Chondrocyte (in vitro differentiated cells): ENCODE data around the gene IMMP2L. TPM values are rescaled to one million over a fixed set of nuclear protein-coding genes. Genes with fewer than 3 reads are reported as not detected.

Experiments
- DNase-seq: peaks from one replicate; pipeline ENCODE4 v3.0.0; 2021; ENCODE audit warnings: mixed read lengths, low spot score
- H3K27ac Mint-ChIP-seq: one replicate; pipeline ENCODE4 v1.8.0; 2021; ENCODE audit warnings: mild to moderate bottlenecking, moderate library complexity, mixed read lengths; ENCODE audit not compliant: unreplicated experiment
- H3K27me3 Mint-ChIP-seq: 2 replicates; pipeline ENCODE4 v1.8.0; 2021; ENCODE audit warnings: low read depth, mixed read lengths
- H3K36me3 Mint-ChIP-seq: 2 replicates; pipeline ENCODE4 v1.8.0; 2021; ENCODE audit warnings: low read depth, mixed read lengths
- H3K4me1 Mint-ChIP-seq: 2 replicates; pipeline ENCODE4 v1.8.0; 2021; ENCODE audit warnings: low read depth, mild to moderate bottlenecking, mixed read lengths
- H3K4me3 Mint-ChIP-seq: one replicate; pipeline ENCODE4 v1.8.0; 2021; ENCODE audit warnings: mild to moderate bottlenecking, moderate library complexity, mixed read lengths; ENCODE audit not compliant: unreplicated experiment
- H3K9me3 Mint-ChIP-seq: 2 replicates; pipeline ENCODE4 v1.8.0; 2021; ENCODE audit warnings: low read depth, mixed read lengths
- CTCF ChIP-seq: fragments of 200-600 bp; sonication (generic); IDR thresholded peaks from 2 replicates; pipeline ENCODE4 v1.5.0; 2021; ENCODE audit warnings: antibody characterized with exemption, mild to moderate bottlenecking, moderate library complexity
- total RNA-seq: library from RNA; stranded (reverse); gene quantifications from 3 replicates; pipeline ENCODE4 v1.2.1, GENCODE V29; 2021

The IMMP2L gene
- total RNA-seq, 1 donor from 2014 or later = 6.1 TPM

- TF ChIP-seq CTCF = no peak
- Mint-ChIP-seq H3K4me3 (no peak overlapping the region), H3K4me1 (peaks cover 5% of the 10 kb centered on the region), H3K36me3 (no peaks in the 10 kb centered on the region), H3K27me3 (no peaks in the 10 kb centered on the region), H3K27ac (no peak overlapping the region), H3K9me3 (no peaks in the 10 kb centered on the region)
- no peak for DNase-seq
Observed at GRCh38 chr7:110790992-110791391, 771.3 kb downstream of the IMMP2L start.

GRCh38 chr7:110786328-110786965 is 775.8 kb downstream of the IMMP2L start:
- H3K27me3 Mint-ChIP-seq = peaks cover 1% of the 10 kb centered on the region
- no peak for TF ChIP-seq CTCF
- no peak overlapping the region for H3K4me3 Mint-ChIP-seq

GRCh38 chr7:110784749-110785148 is 777.5 kb downstream of the IMMP2L start:
- no peaks in the 10 kb centered on the region for H3K9me3 Mint-ChIP-seq
- H3K36me3 Mint-ChIP-seq = no peaks in the 10 kb centered on the region
- no peak overlapping the region for H3K27ac Mint-ChIP-seq
- TF ChIP-seq CTCF = no peak
- H3K4me3 Mint-ChIP-seq = no peak overlapping the region
- peaks cover 1% of the 10 kb centered on the region for H3K27me3 Mint-ChIP-seq
- no peak for DNase-seq
- no peaks in the 10 kb centered on the region for H3K4me1 Mint-ChIP-seq

More at GRCh38 chr7:110786328-110786965, 775.8 kb downstream of the IMMP2L start:
- peaks cover 5% of the 10 kb centered on the region for H3K4me1 Mint-ChIP-seq
- no peak for DNase-seq
- no peaks in the 10 kb centered on the region for H3K9me3 Mint-ChIP-seq
- H3K27ac Mint-ChIP-seq = no peak overlapping the region
- no peaks in the 10 kb centered on the region for H3K36me3 Mint-ChIP-seq

- no peak for DNase-seq
- TF ChIP-seq CTCF = no peak
- peaks cover 12% of the 10 kb centered on the region for H3K4me1 Mint-ChIP-seq
- no peaks in the 10 kb centered on the region for H3K9me3 Mint-ChIP-seq
- no peak overlapping the region for H3K4me3 Mint-ChIP-seq
- peaks cover 1% of the 10 kb centered on the region for H3K27me3 Mint-ChIP-seq
- no peak overlapping the region for H3K27ac Mint-ChIP-seq
- H3K36me3 Mint-ChIP-seq = no peaks in the 10 kb centered on the region
Observed at GRCh38 chr7:110780712-110781111, 781.6 kb downstream of the IMMP2L start.

GRCh38 chr7:110779339-110779738 is 783.0 kb downstream of the IMMP2L start:
- peaks cover 22% of the 10 kb centered on the region for H3K4me1 Mint-ChIP-seq
- H3K27ac Mint-ChIP-seq = no peak overlapping the region
- no peak overlapping the region for H3K4me3 Mint-ChIP-seq
- no peaks in the 10 kb centered on the region for H3K36me3 Mint-ChIP-seq
- no peak for DNase-seq
- H3K9me3 Mint-ChIP-seq = no peaks in the 10 kb centered on the region
- no peak for TF ChIP-seq CTCF
- peaks cover 1% of the 10 kb centered on the region for H3K27me3 Mint-ChIP-seq
